ENCODE results near the gene VWA5A.
"Not testable (repeated sequence)": the region's sequence is repeated elsewhere in the genome, so short reads cannot be mapped to it uniquely, and the experiment has no call there.

Gene VWA5A

GRCh38 chr11:124168796-124169195, 53.5 kb downstream of the VWA5A start:
- in situ Hi-C loops (cut with HindIII; ENCODE audit: low sequenced_read_pairs), result no loop called here

DNA sequence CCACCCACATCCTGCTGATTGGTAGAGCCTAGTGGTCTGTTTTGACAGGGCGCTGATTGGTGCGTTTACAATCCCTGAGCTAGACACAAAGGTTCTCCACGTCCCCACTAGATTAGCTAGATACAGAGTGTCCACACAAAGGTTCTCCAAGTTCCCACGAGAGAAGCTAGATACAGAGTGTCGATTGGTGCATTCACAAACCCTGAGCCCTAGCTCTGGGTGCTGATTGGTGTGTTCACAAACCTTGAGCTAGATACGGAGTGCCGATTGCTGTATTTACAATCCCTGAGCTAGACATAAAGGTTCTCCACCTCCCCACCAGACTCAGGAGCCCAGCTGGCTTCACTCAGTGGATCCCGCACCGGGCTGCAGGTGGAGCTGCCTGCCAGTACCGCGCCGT, 55.1 kb downstream of the VWA5A start:
- in situ Hi-C loops (cut with HindIII; ENCODE audit: low sequenced_read_pairs), result not testable (repeated sequence)

DNA sequence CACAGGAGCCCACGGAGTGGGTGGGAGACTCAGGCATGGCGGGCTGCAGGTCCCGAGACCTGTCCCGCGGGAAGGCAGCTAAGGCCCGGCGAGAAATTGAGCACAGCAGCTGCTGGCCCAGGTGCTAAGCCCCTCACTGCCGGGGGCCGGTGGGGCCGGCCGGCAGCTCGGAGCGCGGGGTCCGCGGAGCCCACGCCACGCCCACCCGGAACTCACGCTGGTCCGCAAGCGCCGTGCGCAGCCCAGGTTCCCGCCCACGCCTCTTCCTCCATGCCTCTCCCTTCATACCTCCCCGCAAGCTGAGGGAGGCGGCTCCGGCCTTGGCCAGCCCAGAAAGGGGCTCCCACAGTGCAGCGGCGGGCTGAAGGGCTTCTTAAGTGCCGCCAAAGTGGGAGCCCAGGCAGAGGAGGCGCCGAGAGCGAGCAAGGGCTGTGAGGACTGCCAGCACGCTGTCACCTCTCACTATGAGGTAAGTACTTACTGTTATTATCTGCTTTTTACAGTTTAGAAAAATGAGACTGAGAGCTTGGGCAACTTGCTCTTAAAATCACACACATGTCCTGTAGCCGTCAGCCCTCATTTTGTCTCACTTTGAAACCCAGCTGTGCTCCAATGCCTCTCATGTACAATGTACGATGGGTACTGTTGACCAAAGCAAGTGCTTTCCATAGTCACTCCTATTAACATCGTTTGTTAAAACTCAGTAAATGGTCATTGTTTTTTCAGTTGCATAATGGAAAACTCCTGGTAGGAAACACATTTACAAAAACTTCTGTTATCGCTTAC, 55.7 kb downstream of the VWA5A start:
- in situ Hi-C loops (cut with HindIII; ENCODE audit: low sequenced_read_pairs), result no loop called here

- in situ Hi-C loops (cut with HindIII; ENCODE audit: low sequenced_read_pairs), result no loop called here
These were observed 56.9 kb downstream of the VWA5A start for GRCh38 chr11:124172101-124172500.

DNA sequence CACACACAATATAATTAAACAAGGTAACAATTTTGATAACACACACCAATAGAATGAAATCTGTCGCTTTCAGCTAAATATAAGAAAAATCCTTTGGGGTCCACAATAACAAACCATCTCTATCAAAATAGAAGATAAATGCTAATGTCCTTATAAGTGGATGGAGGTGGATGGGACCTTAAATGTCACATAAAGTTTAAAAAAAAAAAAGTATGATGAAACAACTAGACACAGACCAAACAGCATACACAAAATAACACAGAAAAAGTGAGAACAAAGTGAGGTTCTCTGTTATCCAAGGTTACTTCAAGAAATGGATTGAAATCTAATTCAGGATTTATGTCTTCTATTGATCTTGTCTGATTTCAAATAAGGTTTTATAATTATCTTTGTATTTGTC, 57.3 kb downstream of the VWA5A start:
- in situ Hi-C loops (cut with HindIII; ENCODE audit: low sequenced_read_pairs), result no loop called here

DNA sequence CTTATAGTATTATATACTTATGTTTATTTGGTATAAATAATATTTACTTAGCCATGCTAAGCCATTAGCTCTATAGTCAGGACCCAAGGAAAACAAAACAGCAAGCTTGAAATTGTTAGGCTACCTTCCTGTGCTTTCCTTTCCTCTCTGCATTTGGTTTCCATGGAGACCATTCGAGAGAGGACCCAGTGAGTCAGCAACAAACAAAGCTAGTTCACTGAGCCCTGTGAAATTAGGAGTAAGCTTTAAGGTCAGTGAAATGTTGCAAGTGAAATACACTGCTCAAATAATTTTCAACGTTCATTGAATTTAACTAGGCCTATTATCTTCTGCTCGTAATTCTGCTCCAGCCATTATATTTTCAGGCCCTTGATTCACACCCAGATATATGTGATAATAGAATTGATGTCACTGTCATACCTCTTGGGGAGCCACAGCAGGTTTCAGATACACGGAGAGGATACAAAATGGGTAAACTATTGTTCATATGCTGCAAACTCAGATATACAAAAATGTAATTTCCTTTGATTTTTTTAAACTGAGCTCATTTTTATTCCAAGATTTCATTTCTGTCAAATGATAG, 58.8 kb downstream of the VWA5A start:
- in situ Hi-C loops (cut with HindIII; ENCODE audit: low sequenced_read_pairs), result no loop called here

- in situ Hi-C loops (cut with HindIII; ENCODE audit: low sequenced_read_pairs), result no loop called here
These were observed 61.9 kb downstream of the VWA5A start for GRCh38 chr11:124176925-124177715.

DNA sequence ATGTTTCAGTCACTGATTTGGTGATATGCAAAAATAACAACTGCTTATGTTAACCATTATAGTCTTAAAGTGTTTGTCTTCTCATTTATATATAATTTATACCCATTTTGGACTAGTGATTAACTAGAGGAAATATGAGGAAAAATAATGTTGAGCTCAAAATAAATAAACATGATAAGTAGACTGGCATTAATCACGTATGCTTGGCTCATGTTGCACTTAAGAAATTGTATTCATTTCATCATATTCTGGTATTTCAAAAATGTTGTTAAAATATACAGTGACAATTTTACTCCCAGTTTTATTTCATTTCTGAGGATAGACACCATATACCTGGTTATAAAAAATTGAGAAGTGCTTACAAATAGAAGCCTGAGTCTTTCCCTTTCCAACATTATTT, 64.1 kb downstream of the VWA5A start:
- in situ Hi-C loops (cut with HindIII; ENCODE audit: low sequenced_read_pairs), result no loop called here

GRCh38 chr11:124183068-124183467, 67.8 kb downstream of the VWA5A start, which contains the start of gene OR10D3:
TSS of gene OR10D3 (plus strand) at chr11:124183345. CDS start at chr11:124185270, 1,925 bp downstream.
- in situ Hi-C loops (cut with HindIII; ENCODE audit: low sequenced_read_pairs), result no loop called here

DNA sequence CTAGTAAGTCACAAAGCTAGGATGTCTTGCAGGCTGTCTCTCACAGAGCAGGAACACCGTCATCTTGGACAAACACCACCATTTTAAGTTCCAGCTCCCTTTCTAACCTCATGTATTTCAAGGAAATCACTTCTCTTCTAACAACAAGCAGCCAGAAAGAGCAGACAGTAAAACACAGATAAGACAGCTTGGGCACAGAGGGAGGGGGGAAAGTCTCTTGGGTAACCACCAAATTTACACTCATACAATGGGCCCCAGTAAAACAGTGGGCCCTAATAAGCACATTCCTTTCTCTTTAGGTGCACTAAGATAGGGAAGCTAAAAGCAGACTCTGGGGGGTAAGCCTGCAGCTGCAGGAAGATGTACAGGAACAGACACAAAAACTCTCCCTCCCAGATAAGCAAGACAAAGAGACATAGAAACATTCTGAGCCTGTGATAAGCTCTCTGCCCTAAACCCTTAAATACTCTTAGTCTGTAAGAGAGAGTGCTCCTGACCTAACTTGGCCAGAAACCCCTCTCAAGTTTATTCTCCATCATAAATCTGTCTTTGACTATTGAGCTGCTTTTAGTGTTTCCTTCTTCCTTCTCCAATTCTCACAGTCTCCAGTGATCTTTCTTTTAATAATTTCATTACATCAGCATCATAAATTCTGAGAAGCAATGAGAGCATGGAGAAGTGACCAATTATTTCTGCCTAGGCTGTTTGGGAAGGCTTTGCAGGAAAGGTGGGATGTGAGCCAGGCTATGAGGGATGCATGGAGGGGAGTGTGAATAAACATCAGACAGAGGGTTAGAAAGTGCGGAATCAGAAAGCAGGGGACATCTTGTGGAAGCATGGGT, 75.3 kb downstream of the VWA5A start:
- in situ Hi-C loops (cut with HindIII; ENCODE audit: low sequenced_read_pairs), result no loop called here

DNA sequence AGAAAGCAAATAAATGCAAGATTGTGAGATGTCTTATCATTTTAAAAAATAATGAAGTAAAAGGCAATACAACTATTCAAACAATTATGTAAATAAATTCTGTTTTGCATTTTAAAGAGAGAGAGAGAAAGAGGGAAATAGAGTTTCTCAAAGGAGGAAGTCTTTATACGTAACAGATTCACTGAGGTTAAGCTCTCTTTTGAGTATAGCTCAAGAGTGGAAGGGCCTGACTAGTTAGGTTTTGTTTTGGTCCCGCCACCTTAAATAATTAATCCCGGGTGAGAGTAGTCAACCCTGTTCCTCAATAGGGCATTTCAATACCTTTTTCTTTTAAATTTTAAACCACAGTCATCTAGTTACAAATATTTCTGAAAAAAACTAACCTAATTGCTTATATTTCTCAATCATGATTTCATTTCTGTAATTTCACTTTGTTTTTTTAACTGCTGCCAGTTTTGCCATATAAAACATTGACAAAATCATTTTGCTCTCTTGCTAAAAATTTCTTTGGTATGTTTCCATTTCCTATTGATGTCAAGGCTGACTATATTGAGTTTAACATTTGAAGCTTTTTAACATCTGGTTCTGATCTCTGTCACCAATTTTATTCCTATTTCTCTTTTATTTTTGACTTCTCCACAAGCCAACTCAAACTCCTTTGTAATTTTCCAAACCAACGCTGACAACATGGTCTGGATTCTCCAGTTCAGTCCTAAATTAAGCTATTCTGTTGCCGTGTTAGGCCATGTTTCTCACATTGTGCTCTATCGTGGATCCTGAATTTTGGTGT, 78.2 kb downstream of the VWA5A start:
- in situ Hi-C loops (cut with HindIII; ENCODE audit: low sequenced_read_pairs), result no loop called here

DNA sequence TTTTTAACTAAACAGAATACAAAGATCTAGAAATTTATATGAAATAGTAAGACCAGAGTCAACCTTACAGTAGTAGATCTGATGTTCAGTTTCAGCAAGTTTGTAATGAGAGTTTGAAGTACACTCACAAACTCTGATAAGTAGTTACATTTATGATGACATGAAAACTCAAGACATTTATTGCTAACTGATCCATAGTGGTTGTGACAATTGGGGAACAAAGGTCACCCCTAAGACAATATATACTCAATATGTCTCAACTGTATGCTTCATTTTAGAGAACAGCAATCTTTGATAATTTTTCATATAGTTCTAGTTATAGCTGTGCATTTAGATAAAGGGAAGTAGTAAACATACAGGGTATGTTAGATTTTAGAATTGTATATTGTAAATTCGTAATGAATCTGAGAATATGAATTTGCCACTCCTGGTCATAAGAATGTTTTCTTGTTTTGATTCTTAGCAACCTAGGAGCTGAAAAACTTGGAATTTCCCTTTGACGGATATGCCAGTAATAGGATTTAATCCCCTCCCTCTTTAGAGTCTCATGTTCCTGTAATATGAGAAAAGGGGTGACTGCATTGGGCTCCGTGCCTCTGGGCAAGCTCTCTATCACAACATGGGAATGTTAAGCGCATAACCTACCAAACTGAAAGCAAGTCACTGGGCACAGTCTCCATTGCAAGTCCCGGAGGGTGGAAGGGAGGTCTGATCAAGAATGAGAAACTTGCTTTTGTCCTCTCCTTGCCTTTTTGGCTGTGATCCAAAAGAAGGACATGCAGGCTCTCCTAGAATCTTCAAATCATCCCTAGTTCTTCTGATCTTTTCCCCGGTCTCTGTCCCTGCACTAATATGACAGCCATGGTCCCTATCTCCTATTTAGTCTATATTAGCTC, 79.3 kb downstream of the VWA5A start:
- in situ Hi-C loops (cut with HindIII; ENCODE audit: low sequenced_read_pairs), result no loop called here

- in situ Hi-C loops (cut with HindIII; ENCODE audit: low sequenced_read_pairs), result no loop called here
These were observed 80.0 kb downstream of the VWA5A start for GRCh38 chr11:124195189-124195734.
